Fibroblast of pulmonary artery (primary cell): Measurements from ENCODE around the gene CISD3.

Experiments used
- DNase-seq: peaks from one replicate; pipeline ENCODE4 v3.0.0-alpha.2; 2010; ENCODE audit warnings: low read depth
- H3K4me3 ChIP-seq: replicated peaks from 2 replicates; pipeline ENCODE4 v1.5.1; 2011; ENCODE audit warnings: low read depth, mild to moderate bottlenecking, control low read depth, low read length, moderate library complexity
- TF ChIP-seq, protein P1 (sequence below): IDR thresholded peaks from 2 replicates; pipeline ENCODE4 v1.5.1; 2011; ENCODE audit warnings: mild to moderate bottlenecking, control low read depth, low read length, inconsistent platforms; ENCODE audit errors: missing control alignments

CISD3 gene

DNA sequence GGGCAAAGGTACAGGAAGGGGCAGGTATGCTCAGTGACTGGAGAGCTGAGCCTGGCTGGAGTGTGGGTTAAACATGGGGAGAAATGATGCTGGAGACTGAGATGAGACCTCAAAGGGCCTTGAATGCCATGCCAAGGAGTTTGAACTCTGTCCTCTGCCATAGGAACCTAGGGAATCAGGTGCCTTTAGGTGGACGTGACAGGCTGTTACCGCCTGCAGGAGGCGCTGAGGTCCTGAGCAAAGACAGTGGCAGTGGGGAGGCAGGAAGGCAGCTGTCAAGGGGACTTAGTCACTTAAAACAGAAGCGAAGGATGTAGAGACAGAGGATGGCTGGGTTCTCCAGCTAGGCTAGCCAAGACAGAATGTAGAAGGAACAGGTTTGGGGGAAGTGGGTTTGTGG is 31.5 kb downstream of the CISD3 start:
- H3K4me3 ChIP-seq, result no peak overlapping the region
- DNase-seq, result peak; percentile 43
- TF ChIP-seq, protein P1, sequence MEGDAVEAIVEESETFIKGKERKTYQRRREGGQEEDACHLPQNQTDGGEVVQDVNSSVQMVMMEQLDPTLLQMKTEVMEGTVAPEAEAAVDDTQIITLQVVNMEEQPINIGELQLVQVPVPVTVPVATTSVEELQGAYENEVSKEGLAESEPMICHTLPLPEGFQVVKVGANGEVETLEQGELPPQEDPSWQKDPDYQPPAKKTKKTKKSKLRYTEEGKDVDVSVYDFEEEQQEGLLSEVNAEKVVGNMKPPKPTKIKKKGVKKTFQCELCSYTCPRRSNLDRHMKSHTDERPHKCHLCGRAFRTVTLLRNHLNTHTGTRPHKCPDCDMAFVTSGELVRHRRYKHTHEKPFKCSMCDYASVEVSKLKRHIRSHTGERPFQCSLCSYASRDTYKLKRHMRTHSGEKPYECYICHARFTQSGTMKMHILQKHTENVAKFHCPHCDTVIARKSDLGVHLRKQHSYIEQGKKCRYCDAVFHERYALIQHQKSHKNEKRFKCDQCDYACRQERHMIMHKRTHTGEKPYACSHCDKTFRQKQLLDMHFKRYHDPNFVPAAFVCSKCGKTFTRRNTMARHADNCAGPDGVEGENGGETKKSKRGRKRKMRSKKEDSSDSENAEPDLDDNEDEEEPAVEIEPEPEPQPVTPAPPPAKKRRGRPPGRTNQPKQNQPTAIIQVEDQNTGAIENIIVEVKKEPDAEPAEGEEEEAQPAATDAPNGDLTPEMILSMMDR, result peak; percentile 46

DNA sequence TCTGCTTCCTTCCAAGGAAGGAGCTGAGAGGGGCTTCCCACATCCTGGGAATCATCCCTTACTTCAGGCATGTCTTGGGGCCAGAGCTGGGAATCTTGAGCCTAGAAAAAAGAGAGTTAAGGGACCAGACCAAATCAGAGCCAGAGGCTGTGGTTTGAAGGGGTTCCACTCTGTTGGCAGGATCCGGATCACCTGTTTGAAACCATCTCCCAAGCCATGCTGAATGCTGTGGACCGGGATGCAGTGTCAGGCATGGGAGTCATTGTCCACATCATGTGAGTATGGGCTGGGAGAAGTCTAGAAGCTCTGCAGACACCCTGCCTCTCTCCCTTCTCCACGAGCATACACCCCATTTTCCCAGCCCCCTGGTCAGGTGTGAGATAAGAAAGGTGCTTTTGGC is 32.1 kb downstream of the CISD3 start:
- no peak for DNase-seq
- H3K4me3 ChIP-seq, result no peak overlapping the region
- TF ChIP-seq, protein P1, result no peak

DNA sequence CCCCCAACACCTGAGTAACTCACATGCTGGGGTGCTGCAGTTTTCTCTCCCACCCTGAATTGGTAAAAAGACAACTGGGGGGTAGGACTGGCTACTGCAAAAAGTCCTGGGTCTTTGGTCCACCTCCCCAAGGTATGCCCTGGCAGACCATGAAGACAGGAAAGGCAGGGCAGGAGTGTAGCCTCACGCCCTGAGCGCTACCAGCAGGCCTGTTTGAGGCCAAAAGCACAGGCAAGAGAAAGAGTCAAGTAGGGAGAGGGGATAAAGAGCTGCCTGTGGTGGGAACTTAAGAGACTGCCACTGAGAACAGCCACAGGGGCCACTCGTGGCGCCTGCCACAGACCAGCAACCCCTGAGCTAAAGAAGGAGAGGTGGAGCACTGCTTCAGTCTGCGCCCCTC is 36.2 kb downstream of the CISD3 start:
- TF ChIP-seq, protein P1, result no peak
- no peak for DNase-seq
- no peak overlapping the region for H3K4me3 ChIP-seq

DNA sequence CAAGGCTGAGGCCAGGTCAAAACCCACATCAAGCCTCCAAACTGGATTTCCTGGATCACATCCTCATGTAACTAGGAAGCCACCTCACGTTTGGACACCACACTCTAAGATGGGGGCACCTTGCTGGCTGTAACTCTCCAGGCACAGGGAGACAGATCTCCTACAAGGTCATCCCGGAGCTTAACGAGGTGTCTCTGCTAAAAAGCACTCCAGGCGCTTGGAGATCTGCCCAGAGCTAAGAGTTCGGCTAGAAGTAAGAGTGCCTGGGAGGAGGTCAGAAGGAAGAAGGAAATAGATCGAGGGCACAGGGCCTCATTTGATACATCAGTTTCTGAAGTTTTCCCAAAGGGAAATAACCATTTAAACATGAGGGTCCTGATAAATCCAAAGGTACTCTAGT is 38.3 kb downstream of the CISD3 start:
- H3K4me3 ChIP-seq, result no peak overlapping the region
- TF ChIP-seq, protein P1, result no peak
- DNase-seq, result no peak

DNA sequence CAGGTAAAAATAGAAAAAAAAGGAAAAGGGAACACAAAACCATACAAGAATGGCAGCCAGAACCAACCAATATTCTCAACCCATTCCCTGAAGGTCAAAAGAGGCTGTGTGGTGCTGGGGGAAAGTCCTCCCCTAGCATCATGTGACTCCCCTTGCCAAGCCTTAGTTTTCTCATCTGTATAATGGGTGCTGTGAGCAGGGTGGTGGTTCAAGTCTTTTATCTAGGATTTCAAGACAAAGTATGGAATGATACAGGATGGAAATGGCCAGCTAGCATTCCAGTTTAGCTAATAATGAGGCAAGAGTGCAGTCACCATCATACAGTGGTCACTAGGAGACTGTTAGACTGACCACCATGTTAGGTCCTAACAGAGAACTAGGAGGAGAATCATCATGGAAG is 43.1 kb downstream of the CISD3 start:
- no peak overlapping the region for H3K4me3 ChIP-seq
- TF ChIP-seq, protein P1, result no peak
- no peak for DNase-seq

DNA sequence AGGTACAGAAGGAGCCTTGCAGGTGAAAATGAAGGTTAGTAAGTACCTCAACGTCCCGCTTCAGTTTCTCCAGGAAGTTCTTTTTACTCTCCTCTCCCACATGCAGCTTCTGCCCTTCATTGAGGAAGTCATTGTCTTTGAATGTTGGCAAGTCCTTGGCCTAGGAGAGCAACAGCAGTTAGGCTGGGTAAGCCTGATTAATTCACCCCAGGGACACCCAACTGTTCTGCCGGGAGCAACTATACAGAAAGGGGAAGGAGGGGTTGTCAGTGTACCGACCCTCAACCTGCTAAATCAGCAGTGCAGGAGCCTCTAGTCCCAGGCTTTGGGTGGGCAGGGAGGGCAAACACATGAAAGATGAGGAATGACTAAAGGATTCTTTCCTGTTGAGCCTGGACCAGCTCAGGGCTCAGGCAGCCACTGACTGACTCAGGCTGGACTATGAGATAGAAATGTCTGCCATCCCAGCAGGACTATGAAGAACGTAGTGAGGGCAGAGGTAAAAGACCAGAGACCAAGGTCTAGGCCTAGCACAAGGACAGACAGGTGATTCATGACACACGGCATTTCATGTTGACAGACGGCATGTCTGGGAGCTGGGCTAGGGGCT is 47.6 kb downstream of the CISD3 start:
- TF ChIP-seq, protein P1, result no peak
- H3K4me3 ChIP-seq, result no peak overlapping the region
- no peak for DNase-seq
